Lower leg skin (tissue), 3 donors: Measurements from ENCODE around the gene PCP2.

Experiments used
- CTCF ChIP-seq, 3 donors: fragments of 450-650 bp; IDR thresholded peaks; one replicate each; pipeline ENCODE4 v1.5.1; 2016; ENCODE audit warnings: antibody characterized with exemption in 3 of 3, mild to moderate bottlenecking in 3 of 3, moderate library complexity in 2 of 3
- POLR2A ChIP-seq, 2 donors: fragments of 450-650 bp; IDR thresholded peaks; one replicate each; pipeline ENCODE4 v1.6.1; 2016 to 2017; ENCODE audit warnings: antibody characterized with exemption in 2 of 2, mild to moderate bottlenecking in 1 of 2, moderate library complexity in 1 of 2

- TF ChIP-seq CTCF (IDR thresholded peaks at IDR 0.05), result no peak
- no peak for TF ChIP-seq POLR2A (IDR thresholded peaks at IDR 0.05)
Measured at GRCh38 chr19:7663706-7664105, 30.2 kb upstream of the PCP2 start.
